K562 (cell line): ENCODE data around the gene BZW1. TPM values are rescaled to one million over a fixed set of nuclear protein-coding genes. Genes with fewer than 3 reads are reported as not detected.

Experiments
- ATAC-seq: fragments of 200-7000 bp; cut with Tn5 transposase; 3 replicates; pipeline ENCODE4 v1.9.1; 2020; ENCODE audit warnings: moderate library complexity
- BruUV-seq: library from RNA; stranded (reverse); fragments of 400-500 nt; replicated peaks from 2 replicates; lab custom pipeline; 2021; lab: Mats Ljungman, UMichigan
- CTCF ChIA-PET: fragments of 300-600 bp; formaldehyde crosslinking; extraction: SDS; loops from one replicate; lab custom pipeline; 2021; ENCODE audit warnings: low intra/inter-chr PET ratio; lab: Yijun Ruan, JAX
- POLR2A ChIA-PET: fragments of 300-600, 350-650 bp; sonication (Branson Sonifier 250); formaldehyde crosslinking; extraction: SDS; loops from one replicate; lab custom pipeline; 2021; ENCODE audit warnings: antibody characterized with exemption, inconsistent platforms; lab: Yijun Ruan, JAX
- DNase-seq, 4 experiments: peaks; one replicate each; pipeline versions ENCODE4 v3.0.0 to v3.0.0-alpha.2; 2011 to 2018; ENCODE audit warnings: low spot score in 3 of 4, mixed read lengths in 3 of 4; ENCODE audit errors: extremely low read depth in 1 of 4
- FAIRE-seq: peaks from 2 replicates; lab custom pipeline; 2011; peaks lifted over from hg19 to GRCh38; lab: Jason Lieb, UNC
- H2AFZ ChIP-seq: 2 replicates; pipeline ENCODE4 v1.6.0; 2011; ENCODE audit warnings: low read depth, low read length, control low read depth, inconsistent platforms
- H3K27ac ChIP-seq: fragments of 200-600 bp; 3 replicates; pipeline ENCODE4 v1.8.0; 2011; ENCODE audit warnings: low read depth, mild to moderate bottlenecking, control low read depth, inconsistent platforms, low read length, moderate library complexity, mixed read lengths; ENCODE audit errors: extremely low read depth
- H3K27me3 ChIP-seq, 2 experiments: fragments of 300-600 bp in 1 of 2; 2 replicates in 1 of 2; 3 replicates in 1 of 2; pipeline versions ENCODE4 v1.6.0 to v1.8.0; 2011; ENCODE audit warnings: inconsistent platforms in 2 of 2, low read length in 2 of 2, mild to moderate bottlenecking in 1 of 2, mixed read lengths in 1 of 2, moderate library complexity in 1 of 2; ENCODE audit not compliant: control insufficient read depth in 2 of 2, insufficient read depth in 2 of 2
- H3K36me3 ChIP-seq: fragments of 300-600 bp; 3 replicates; pipeline ENCODE4 v1.8.0; 2011; ENCODE audit warnings: mild to moderate bottlenecking, low read length, inconsistent platforms; ENCODE audit not compliant: control insufficient read depth, insufficient read depth
- H3K4me1 ChIP-seq, 2 experiments: fragments of 200-600 bp in 1 of 2; replicated peaks in 1 of 2; 2 replicates in 1 of 2; 3 replicates in 1 of 2; pipeline versions ENCODE4 v1.5.1 to v1.8.0; 2011; ENCODE audit warnings: inconsistent platforms in 2 of 2, low read length in 2 of 2, mild to moderate bottlenecking in 1 of 2, mixed read lengths in 1 of 2, moderate library complexity in 1 of 2; ENCODE audit not compliant: control insufficient read depth in 2 of 2, insufficient read depth in 2 of 2
- H3K4me2 ChIP-seq: 2 replicates; pipeline ENCODE4 v1.6.1; 2011; ENCODE audit warnings: low read length, control low read depth, inconsistent platforms, mixed read lengths; ENCODE audit not compliant: insufficient read depth
- H3K4me3 ChIP-seq: fragments of 200-600 bp; sonication (generic), shearing (Covaris generic); 2 replicates; pipeline ENCODE4 v1.5.1; 2016; ENCODE audit warnings: control low read depth, inconsistent platforms
- H3K79me2 ChIP-seq: fragments of 200-600 bp; 3 replicates; pipeline ENCODE4 v1.8.0; 2011; ENCODE audit warnings: low read length, inconsistent platforms; ENCODE audit not compliant: control insufficient read depth, insufficient read depth
- H3K9ac ChIP-seq, 2 experiments: 2 replicates each; pipeline versions ENCODE4 v1.6.0 to v1.6.1; 2011; ENCODE audit warnings: low read depth in 2 of 2, low read length in 2 of 2, control low read depth in 1 of 2, inconsistent platforms in 1 of 2, mild to moderate bottlenecking in 1 of 2, mixed read lengths in 1 of 2; ENCODE audit not compliant: insufficient read depth in 1 of 2
- H3K9me1 ChIP-seq: one replicate; pipeline ENCODE4 v1.6.0; 2011; ENCODE audit warnings: inconsistent platforms, mild to moderate bottlenecking, low read length, moderate library complexity; ENCODE audit not compliant: control insufficient read depth, insufficient read depth
- H3K9me3 ChIP-seq: replicated peaks from 2 replicates; pipeline ENCODE4 v1.5.1; 2011; ENCODE audit warnings: low read depth, low read length, inconsistent platforms; ENCODE audit not compliant: control insufficient read depth, insufficient read depth
- H4K20me1 ChIP-seq: replicated peaks from 2 replicates; pipeline ENCODE4 v1.6.1; 2011; ENCODE audit warnings: low read length, inconsistent platforms, mixed read lengths; ENCODE audit not compliant: control insufficient read depth, insufficient read depth
- ELF4 ChIP-seq: fragments of 450-650 bp; formaldehyde crosslinking; IDR thresholded peaks from 2 replicates; pipeline ENCODE4 v1.4.0; 2022; ENCODE audit warnings: missing genetic modification characterization
- FOXJ3 ChIP-seq: sonication (generic); formaldehyde crosslinking; IDR thresholded peaks from 2 replicates; pipeline ENCODE4 v1.4.0; 2020; ENCODE audit warnings: mild to moderate bottlenecking, missing genetic modification reagents
- HMG20B ChIP-seq: fragments of 250-450 bp; sonication (Bioruptor Pico); IDR thresholded peaks from 2 replicates; pipeline ENCODE4 v1.5.0; 2021; ENCODE audit warnings: mild to moderate bottlenecking
- ILK ChIP-seq: fragments of 450-650 bp; IDR thresholded peaks from 2 replicates; pipeline ENCODE4 v1.6.1; 2016; ENCODE audit warnings: missing genetic modification characterization, low read depth, mild to moderate bottlenecking, missing compliant biosample characterization, moderate library complexity, borderline replicate concordance
- KAT8 ChIP-seq: fragments of 450-650 bp; IDR thresholded peaks from 2 replicates; pipeline ENCODE4 v1.6.1; 2016; ENCODE audit warnings: low read depth, mild to moderate bottlenecking
- MCM2 ChIP-seq: fragments of 450-650 bp; IDR thresholded peaks from 2 replicates; pipeline ENCODE4 v1.6.1; 2017; ENCODE audit warnings: low read depth, mild to moderate bottlenecking
- MIER1 ChIP-seq: fragments of 450-650 bp; IDR thresholded peaks from 2 replicates; pipeline ENCODE4 v1.6.1; 2016; ENCODE audit warnings: antibody characterized with exemption, mild to moderate bottlenecking, low read depth
- RBM39 ChIP-seq: fragments of 200-400 bp; formaldehyde crosslinking; optimal IDR thresholded peaks from 2 replicates; pipeline ENCODE3; 2018; ENCODE audit warnings: low read depth, low read length
- SRSF3 ChIP-seq: fragments of 200-400 bp; formaldehyde crosslinking; IDR thresholded peaks from 2 replicates; pipeline ENCODE4 v1.6.1; 2016; ENCODE audit warnings: mild to moderate bottlenecking, low read length, moderate library complexity; ENCODE audit not compliant: insufficient read depth
- STAG1 ChIP-seq: sonication (generic); formaldehyde crosslinking; IDR thresholded peaks from 2 replicates; pipeline ENCODE4 v1.5.0; 2020; ENCODE audit warnings: missing genetic modification reagents, borderline replicate concordance
- TAL1 ChIP-seq: fragments of 450-650 bp; IDR thresholded peaks from 2 replicates; pipeline ENCODE4 v1.6.1; 2016; ENCODE audit warnings: mild to moderate bottlenecking
- U2AF1 ChIP-seq: fragments of 200-400 bp; formaldehyde crosslinking; optimal IDR thresholded peaks from 2 replicates; pipeline ENCODE3; 2017; ENCODE audit warnings: mild to moderate bottlenecking, low read depth, low read length, moderate library complexity
- ZKSCAN8 ChIP-seq: fragments of 200-800 bp; sonication (Bioruptor generic); IDR thresholded peaks from 2 replicates; pipeline ENCODE4 v1.6.1; 2016; ENCODE audit warnings: missing genetic modification characterization, missing compliant biosample characterization
- ZNF253 ChIP-seq: fragments of 250-450 bp; sonication (Bioruptor Pico); conservative IDR thresholded peaks from 2 replicates; pipeline ENCODE4 v1.6.1; 2021; ENCODE audit warnings: mild to moderate bottlenecking
- ZNF766 ChIP-seq: fragments of 200-800 bp; sonication (Bioruptor generic); conservative IDR thresholded peaks from 2 replicates; pipeline ENCODE4 v1.6.1; 2016; ENCODE audit warnings: missing genetic modification characterization, missing compliant biosample characterization
- ZNF785 ChIP-seq: fragments of 250-450 bp; sonication (Bioruptor Pico); IDR thresholded peaks from 2 replicates; pipeline ENCODE4 v1.4.0; 2020; ENCODE audit warnings: mild to moderate bottlenecking
- WGBS: fragments of 100-300 bp; shearing (Covaris generic); methylation state at CpG from one replicate; pipeline ENCODE4 v1.1.6; 2016; ENCODE audit warnings: low coverage, mixed read lengths; ENCODE audit not compliant: insufficient coverage; ENCODE audit errors: missing lambda C conversion rate; 5-methylcytosine and 5-hydroxymethylcytosine counted together
- in situ Hi-C: fragments of 300-500 bp; cut with MboI; formaldehyde crosslinking; loops from 4 replicates; pipeline ENCODE4 v1.15.0; 2018; ENCODE audit warnings: inconsistent platforms, mixed read lengths
- intact Hi-C: fragments of 100-400 bp; cut with micrococcal nuclease; formaldehyde crosslinking; loops from 2 replicates; pipeline ENCODE4 v1.14.2; 2022
- polyA plus RNA-seq, 8 experiments: library from polyadenylated mRNA; depleted of rRNA in 4 of 8; stranded (reverse) in 5 of 8; unstranded in 3 of 8; fragments of >200 nt; fragmentation: Nextera tagmentation in 2 of 8; fragmentation: Illumina TruSeq in 1 of 8; extraction: Ambion mirVana in 2 of 8; extraction: Trizol in 1 of 8; gene quantifications; 2 replicates each; pipeline versions ENCODE4 v1.2.1 to v1.2.3, GENCODE V29; 2011 to 2014; ENCODE audit warnings: inconsistent platforms in 1 of 8, missing spikeins in 1 of 8
- total RNA-seq, 7 experiments: library from RNA; depleted of rRNA in 6 of 7; stranded (reverse); fragments of >200 nt in 6 of 7; fragmentation: Illumina TruSeq in 2 of 7; extraction: Trizol in 2 of 7; gene quantifications; 2 replicates each; pipeline versions ENCODE4 v1.2.1 to v1.2.3, GENCODE V29; 2011 to 2021; ENCODE audit warnings: low replicate concordance in 1 of 7
- TF ChIP-seq, protein P1 (sequence below): fragments of 250-450 bp; sonication (Bioruptor Pico); IDR thresholded peaks from 2 replicates; pipeline ENCODE4 v1.4.0; 2020; ENCODE audit warnings: mild to moderate bottlenecking
- TF ChIP-seq, protein P2 (sequence below): sonication (generic); formaldehyde crosslinking; IDR thresholded peaks from 2 replicates; pipeline ENCODE4 v1.8.1; 2023; ENCODE audit warnings: mild to moderate bottlenecking, missing genetic modification reagents, moderate library complexity
- TF ChIP-seq, protein P3 (sequence below): sonication (generic); formaldehyde crosslinking; IDR thresholded peaks from 2 replicates; pipeline ENCODE4 v1.9.0; 2022; ENCODE audit warnings: mild to moderate bottlenecking, missing genetic modification reagents
- TF ChIP-seq, protein P4 (sequence below): fragments of 450-650 bp; formaldehyde crosslinking; IDR thresholded peaks from 2 replicates; pipeline ENCODE4 v1.4.0; 2022; ENCODE audit warnings: missing genetic modification characterization

BZW1 gene
- total and polyA plus RNA-seq, 9 of the 15 experiments (the other 6 are each of a cell fraction or from before 2014, with no cell fraction given), result 110 to 244 (median 198) TPM

DNA sequence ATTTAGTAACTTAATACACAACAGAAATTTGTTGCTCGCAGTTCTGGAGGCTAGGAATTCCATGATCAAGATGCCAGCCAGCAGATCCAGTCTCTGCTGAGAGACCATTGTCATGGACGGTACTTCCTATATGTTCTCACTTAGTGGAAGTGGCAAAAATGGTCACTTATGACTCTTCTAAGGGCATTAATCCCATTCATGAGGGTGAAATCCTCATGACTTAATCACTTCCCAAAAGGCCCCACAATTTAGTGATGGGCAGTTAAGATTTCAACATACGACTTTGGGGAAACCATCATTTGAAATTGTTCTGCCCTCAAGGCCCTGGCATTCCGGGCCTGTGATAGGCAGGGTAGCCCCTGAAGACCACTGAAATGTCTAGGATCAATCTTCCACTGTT is 23.0 kb downstream of the BZW1 start (continued):
- TF ChIP-seq TAL1 (no peak), ZNF785 (CRISPR knock-in tag) (no peak)

DNA sequence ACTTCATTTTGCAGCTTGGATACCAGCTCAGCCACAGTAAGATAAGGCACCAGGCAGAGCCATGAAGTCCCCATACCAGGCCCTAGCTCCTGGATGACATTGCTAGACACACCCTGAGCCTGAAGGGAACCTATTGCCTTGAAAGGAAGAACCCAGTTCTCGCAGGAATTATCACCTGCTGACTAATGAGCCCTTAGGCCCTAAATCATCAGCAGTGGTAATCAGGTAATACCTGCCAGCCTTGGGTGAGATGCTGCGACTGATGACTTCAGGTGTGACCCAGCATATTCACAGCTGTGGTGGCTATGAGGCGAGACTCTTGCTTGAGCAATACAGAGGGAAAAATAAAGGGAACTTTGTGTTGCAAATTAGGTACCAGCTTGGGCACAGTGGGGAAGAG is 27.8 kb downstream of the BZW1 start:
- Histone ChIP-seq H3K4me1 (peaks cover 0 to 5% of the 10 kb centered on the region in 2 experiments; a peak in 1 of 5 replicates), H3K9me3 (0 out of 2 replicates have a peak, but pooled peaks cover 4% of the 10 kb centered on the region), H3K27me3 (no peaks in the 10 kb centered on the region), H3K9ac (no peak overlapping the region), H3K79me2 (no peaks in the 10 kb centered on the region), H3K4me3 (no peak overlapping the region), H3K4me2 (no peak overlapping the region), H4K20me1 (no peaks in the 10 kb centered on the region), H3K27ac (no peak overlapping the region), H2AFZ (no peak overlapping the region), H3K36me3 (no peaks in the 10 kb centered on the region), H3K9me1 (no peaks in the 10 kb centered on the region)
- no peak for ATAC-seq
- DNase-seq, result no peak
- no peak for FAIRE-seq
- BruUV-seq, result no TSS peak
- intact Hi-C loops, result no loop called here
- in situ Hi-C loops, result no loop called here
- ChIA-PET POLR2A (interaction anchor here (1.4 to 1.7 kb wide), 2 partner anchors 9 to 24 kb away, joined by 5 to 6 read pairs; partner anchors contain the start of gene CLK1), CTCF (no interaction called here)
- WGBS, result 36% methylated on average over 2 of the region's 3 CpGs
- TF ChIP-seq MIER1 (no peak), ELF4 (CRISPR knock-in tag) (no peak), ZNF766 (CRISPR knock-in tag) (no peak), ZNF253 (no peak), SRSF3 (no peak), ZKSCAN8 (CRISPR knock-in tag) (no peak), HMG20B (CRISPR knock-in tag) (no peak), KAT8 (no peak), ILK (tag) (no peak), MCM2 (no peak), RBM39 (no peak), STAG1 (CRISPR knock-in tag) (no peak), FOXJ3 (CRISPR knock-in tag) (no peak), U2AF1 (no peak)
- TF ChIP-seq, protein P1, sequence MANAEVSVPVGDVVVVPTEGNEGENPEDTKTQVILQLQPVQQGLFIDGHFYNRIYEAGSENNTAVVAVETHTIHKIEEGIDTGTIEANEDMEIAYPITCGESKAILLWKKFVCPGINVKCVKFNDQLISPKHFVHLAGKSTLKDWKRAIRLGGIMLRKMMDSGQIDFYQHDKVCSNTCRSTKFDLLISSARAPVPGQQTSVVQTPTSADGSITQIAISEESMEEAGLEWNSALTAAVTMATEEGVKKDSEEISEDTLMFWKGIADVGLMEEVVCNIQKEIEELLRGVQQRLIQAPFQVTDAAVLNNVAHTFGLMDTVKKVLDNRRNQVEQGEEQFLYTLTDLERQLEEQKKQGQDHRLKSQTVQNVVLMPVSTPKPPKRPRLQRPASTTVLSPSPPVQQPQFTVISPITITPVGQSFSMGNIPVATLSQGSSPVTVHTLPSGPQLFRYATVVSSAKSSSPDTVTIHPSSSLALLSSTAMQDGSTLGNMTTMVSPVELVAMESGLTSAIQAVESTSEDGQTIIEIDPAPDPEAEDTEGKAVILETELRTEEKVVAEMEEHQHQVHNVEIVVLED, result no peak
- TF ChIP-seq, protein P2, sequence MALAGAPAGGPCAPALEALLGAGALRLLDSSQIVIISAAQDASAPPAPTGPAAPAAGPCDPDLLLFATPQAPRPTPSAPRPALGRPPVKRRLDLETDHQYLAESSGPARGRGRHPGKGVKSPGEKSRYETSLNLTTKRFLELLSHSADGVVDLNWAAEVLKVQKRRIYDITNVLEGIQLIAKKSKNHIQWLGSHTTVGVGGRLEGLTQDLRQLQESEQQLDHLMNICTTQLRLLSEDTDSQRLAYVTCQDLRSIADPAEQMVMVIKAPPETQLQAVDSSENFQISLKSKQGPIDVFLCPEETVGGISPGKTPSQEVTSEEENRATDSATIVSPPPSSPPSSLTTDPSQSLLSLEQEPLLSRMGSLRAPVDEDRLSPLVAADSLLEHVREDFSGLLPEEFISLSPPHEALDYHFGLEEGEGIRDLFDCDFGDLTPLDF (CRISPR knock-in tag), result no peak
- TF ChIP-seq, protein P3, sequence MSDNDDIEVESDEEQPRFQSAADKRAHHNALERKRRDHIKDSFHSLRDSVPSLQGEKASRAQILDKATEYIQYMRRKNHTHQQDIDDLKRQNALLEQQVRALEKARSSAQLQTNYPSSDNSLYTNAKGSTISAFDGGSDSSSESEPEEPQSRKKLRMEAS (CRISPR knock-in tag), result no peak
- TF ChIP-seq, protein P4, sequence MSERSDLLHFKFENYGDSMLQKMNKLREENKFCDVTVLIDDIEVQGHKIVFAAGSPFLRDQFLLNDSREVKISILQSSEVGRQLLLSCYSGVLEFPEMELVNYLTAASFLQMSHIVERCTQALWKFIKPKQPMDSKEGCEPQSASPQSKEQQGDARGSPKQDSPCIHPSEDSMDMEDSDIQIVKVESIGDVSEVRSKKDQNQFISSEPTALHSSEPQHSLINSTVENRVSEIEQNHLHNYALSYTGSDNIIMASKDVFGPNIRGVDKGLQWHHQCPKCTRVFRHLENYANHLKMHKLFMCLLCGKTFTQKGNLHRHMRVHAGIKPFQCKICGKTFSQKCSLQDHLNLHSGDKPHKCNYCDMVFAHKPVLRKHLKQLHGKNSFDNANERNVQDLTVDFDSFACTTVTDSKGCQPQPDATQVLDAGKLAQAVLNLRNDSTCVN (CRISPR knock-in tag), result no peak
